DMS153 treated with DMSO at 0.1 percent for 48 hours (cell line): ENCODE results near the gene PRKCB.
"Not testable (repeated sequence)": the region's sequence is repeated elsewhere in the genome, so short reads cannot be mapped to it uniquely, and the experiment has no call there.

Experiments
- DNase-seq: peaks from one replicate; lab custom pipeline; 2025; ENCODE audit not compliant: unreplicated experiment; lab: John Stamatoyannopoulos, UW

The PRKCB gene

GRCh38 chr16:23901178-23902033 lies 65.6 kb downstream of the PRKCB start:
- no peak for DNase-seq

GRCh38 chr16:23902034-23902747 lies 66.4 kb downstream of the PRKCB start:
- no peak for DNase-seq

- DNase-seq: no peak
Observed at GRCh38 chr16:23902748-23903414, 67.1 kb downstream of the PRKCB start.

- DNase-seq: no peak
Observed at GRCh38 chr16:23905027-23905426, 69.2 kb downstream of the PRKCB start.

GRCh38 chr16:23907457-23907902 lies 71.7 kb downstream of the PRKCB start:
- DNase-seq: peak; percentile 19

GRCh38 chr16:23907903-23908302 lies 72.1 kb downstream of the PRKCB start:
- no peak for DNase-seq

GRCh38 chr16:23908790-23909189 lies 73.0 kb downstream of the PRKCB start:
- no peak for DNase-seq

- no peak for DNase-seq
Observed at GRCh38 chr16:23909792-23910418, 74.1 kb downstream of the PRKCB start.

- peak; percentile 56 for DNase-seq
Observed at GRCh38 chr16:23914946-23915530, 79.3 kb downstream of the PRKCB start.

GRCh38 chr16:23916552-23916951 lies 80.8 kb downstream of the PRKCB start:
- DNase-seq: not testable (repeated sequence)

- no peak for DNase-seq
Observed at GRCh38 chr16:23917621-23918020, 81.8 kb downstream of the PRKCB start.

- no peak for DNase-seq
Observed at GRCh38 chr16:23920446-23920845, 84.7 kb downstream of the PRKCB start.

- DNase-seq: no peak
Observed at GRCh38 chr16:23920899-23921298, 85.1 kb downstream of the PRKCB start.

GRCh38 chr16:23922406-23922805 lies 86.6 kb downstream of the PRKCB start:
- no peak for DNase-seq

GRCh38 chr16:23924128-23924527 lies 88.3 kb downstream of the PRKCB start:
- DNase-seq: no peak

GRCh38 chr16:23927796-23928195 lies 92.0 kb downstream of the PRKCB start:
- no peak for DNase-seq

- DNase-seq: no peak
Observed at GRCh38 chr16:23929237-23929636, 93.5 kb downstream of the PRKCB start.

- DNase-seq: no peak
Observed at GRCh38 chr16:23929856-23930255, 94.1 kb downstream of the PRKCB start.

- DNase-seq: no peak
Observed at GRCh38 chr16:23930791-23931190, 95.0 kb downstream of the PRKCB start.

- DNase-seq: no peak
Observed at GRCh38 chr16:23931199-23931598, 95.4 kb downstream of the PRKCB start.

- DNase-seq: not testable (repeated sequence)
Observed at GRCh38 chr16:23933650-23934049, 97.9 kb downstream of the PRKCB start.
